Tongue (tissue), 2 donors: ENCODE measurements around the gene SCAMP1. TPM values are rescaled to one million over a fixed set of nuclear protein-coding genes. Genes with fewer than 3 reads are reported as not detected.

Source experiments
- DNase-seq: peaks from one replicate; pipeline ENCODE4 v3.0.0-alpha.2; 2015
- total RNA-seq: library from RNA; depleted of rRNA; stranded (reverse); fragments of >200 nt; gene quantifications from one replicate; pipeline ENCODE4 v1.2.3, GENCODE V29; 2014

SCAMP1 gene
- total RNA-seq, 1 donor from 2014 or later, result 60.3 TPM

GRCh38 chr5:78496373-78496772 is 136.0 kb downstream of the SCAMP1 start:
- DNase-seq, result no peak

- peak; percentile 68 for DNase-seq
Observed at GRCh38 chr5:78497573-78498533, 137.4 kb downstream of the SCAMP1 start.

GRCh38 chr5:78499485-78499884 is 139.1 kb downstream of the SCAMP1 start:
- DNase-seq, result no peak

- DNase-seq, result no peak
Observed at GRCh38 chr5:78500028-78500427, 139.6 kb downstream of the SCAMP1 start.

- DNase-seq, result no peak
Observed at GRCh38 chr5:78500871-78501270, 140.5 kb downstream of the SCAMP1 start.

GRCh38 chr5:78501411-78502352 is 141.3 kb downstream of the SCAMP1 start:
- no peak for DNase-seq

- no peak for DNase-seq
Observed at GRCh38 chr5:78503958-78504653, 143.7 kb downstream of the SCAMP1 start.

GRCh38 chr5:78504704-78505677 is 144.6 kb downstream of the SCAMP1 start:
- peak; percentile 98 for DNase-seq

- no peak for DNase-seq
Observed at GRCh38 chr5:78505860-78506259, 145.4 kb downstream of the SCAMP1 start.

GRCh38 chr5:78506261-78507024 is 146.0 kb downstream of the SCAMP1 start:
- peak; percentile 93 for DNase-seq

GRCh38 chr5:78507531-78507930 is 147.1 kb downstream of the SCAMP1 start:
- DNase-seq, result no peak

GRCh38 chr5:78508186-78508765 is 147.9 kb downstream of the SCAMP1 start:
- peak; percentile 79 for DNase-seq

- DNase-seq, result peak; percentile 88
Observed at GRCh38 chr5:78509145-78509865, 148.9 kb downstream of the SCAMP1 start.

GRCh38 chr5:78509884-78510769 is 149.7 kb downstream of the SCAMP1 start:
- peak; percentile 77 for DNase-seq

GRCh38 chr5:78511121-78511906 is 150.9 kb downstream of the SCAMP1 start:
- peak; percentile 89 for DNase-seq

- DNase-seq, result no peak
Observed at GRCh38 chr5:78512435-78512834, 152.0 kb downstream of the SCAMP1 start.

- no peak for DNase-seq
Observed at GRCh38 chr5:78513441-78513840, 153.0 kb downstream of the SCAMP1 start.
